Measurements from ENCODE around the gene AMOT.
"Not testable (repeated sequence)": the region's sequence is repeated elsewhere in the genome, so short reads cannot be mapped to it uniquely, and the experiment has no call there.

Gene AMOT, protein sequence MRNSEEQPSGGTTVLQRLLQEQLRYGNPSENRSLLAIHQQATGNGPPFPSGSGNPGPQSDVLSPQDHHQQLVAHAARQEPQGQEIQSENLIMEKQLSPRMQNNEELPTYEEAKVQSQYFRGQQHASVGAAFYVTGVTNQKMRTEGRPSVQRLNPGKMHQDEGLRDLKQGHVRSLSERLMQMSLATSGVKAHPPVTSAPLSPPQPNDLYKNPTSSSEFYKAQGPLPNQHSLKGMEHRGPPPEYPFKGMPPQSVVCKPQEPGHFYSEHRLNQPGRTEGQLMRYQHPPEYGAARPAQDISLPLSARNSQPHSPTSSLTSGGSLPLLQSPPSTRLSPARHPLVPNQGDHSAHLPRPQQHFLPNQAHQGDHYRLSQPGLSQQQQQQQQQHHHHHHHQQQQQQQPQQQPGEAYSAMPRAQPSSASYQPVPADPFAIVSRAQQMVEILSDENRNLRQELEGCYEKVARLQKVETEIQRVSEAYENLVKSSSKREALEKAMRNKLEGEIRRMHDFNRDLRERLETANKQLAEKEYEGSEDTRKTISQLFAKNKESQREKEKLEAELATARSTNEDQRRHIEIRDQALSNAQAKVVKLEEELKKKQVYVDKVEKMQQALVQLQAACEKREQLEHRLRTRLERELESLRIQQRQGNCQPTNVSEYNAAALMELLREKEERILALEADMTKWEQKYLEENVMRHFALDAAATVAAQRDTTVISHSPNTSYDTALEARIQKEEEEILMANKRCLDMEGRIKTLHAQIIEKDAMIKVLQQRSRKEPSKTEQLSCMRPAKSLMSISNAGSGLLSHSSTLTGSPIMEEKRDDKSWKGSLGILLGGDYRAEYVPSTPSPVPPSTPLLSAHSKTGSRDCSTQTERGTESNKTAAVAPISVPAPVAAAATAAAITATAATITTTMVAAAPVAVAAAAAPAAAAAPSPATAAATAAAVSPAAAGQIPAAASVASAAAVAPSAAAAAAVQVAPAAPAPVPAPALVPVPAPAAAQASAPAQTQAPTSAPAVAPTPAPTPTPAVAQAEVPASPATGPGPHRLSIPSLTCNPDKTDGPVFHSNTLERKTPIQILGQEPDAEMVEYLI

GRCh38 chrX:112840382-112841113 is at the start of gene AMOT:
Gene AMOT, minus strand, starts transcription at chrX:112840831. Its CDS starts 17,705 bp downstream, at chrX:112823126.
- peak; percentile 58 for DNase-seq

- no peak for DNase-seq
Observed at GRCh38 chrX:112889400-112889799, 48.8 kb upstream of the AMOT start.

DNA sequence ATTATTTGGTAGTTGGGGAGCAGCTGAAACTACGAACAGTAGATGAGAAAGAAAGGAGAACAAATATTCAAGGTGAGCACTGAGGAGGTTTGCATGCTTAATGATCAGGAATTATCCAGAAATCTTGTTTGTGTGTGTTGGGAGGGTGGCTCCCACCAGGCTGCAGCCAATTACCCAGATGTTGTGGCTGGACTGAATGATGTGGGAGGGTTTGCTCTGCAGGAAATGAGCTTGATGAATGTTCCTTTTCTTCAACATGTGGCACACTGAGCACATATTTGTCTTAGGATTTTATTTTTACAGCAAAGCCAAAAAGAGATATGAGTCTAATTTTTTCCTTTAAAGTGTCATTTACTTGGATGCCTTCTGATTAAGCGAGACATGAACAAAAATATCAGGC is 48.3 kb upstream of the AMOT start:
- no peak for DNase-seq

DNA sequence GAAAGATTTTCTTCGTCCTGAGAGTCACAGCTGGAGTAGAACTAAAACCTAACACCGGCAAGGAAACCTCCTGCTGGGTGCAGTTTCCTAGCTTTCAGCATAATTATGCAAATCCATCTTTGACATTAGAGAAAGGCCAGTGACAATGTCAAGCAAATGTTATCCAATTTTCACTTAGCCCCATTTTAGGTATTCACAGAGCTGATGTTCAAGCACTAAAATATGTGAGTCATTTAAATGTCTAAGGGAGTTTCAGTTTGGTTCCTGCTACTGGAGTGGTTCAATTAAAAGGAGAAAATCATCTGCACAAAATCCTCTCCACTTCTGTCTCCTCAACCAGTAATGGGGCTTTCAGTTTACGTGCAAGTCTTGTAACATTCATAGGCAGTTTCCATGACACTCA is 37.1 kb upstream of the AMOT start:
- DNase-seq, result no peak

- no peak for DNase-seq
Observed at GRCh38 chrX:112874614-112875013, 34.0 kb upstream of the AMOT start.

GRCh38 chrX:112874175-112874574 is 33.5 kb upstream of the AMOT start:
- DNase-seq, result no peak

DNA sequence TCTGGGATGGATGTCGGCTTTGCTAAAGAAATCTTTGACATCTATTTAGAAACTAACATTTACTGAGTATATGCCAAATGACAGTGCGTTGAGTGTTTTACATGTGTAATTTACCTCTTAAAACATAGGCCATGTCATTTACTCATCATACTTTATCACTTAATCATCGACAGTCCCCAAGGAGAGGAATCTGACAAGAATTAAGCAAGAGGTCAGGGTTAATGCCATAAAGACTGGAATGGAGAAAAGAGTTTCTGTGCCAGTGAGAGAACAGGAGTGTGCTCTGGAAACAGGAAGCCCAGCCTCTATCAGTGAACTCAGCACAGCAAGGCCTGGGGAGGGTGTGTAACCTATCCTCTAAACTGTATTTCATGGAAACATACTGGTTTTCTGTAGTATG is 28.0 kb upstream of the AMOT start:
- DNase-seq, result no peak

GRCh38 chrX:112867570-112867969 is 26.9 kb upstream of the AMOT start:
- no peak for DNase-seq

- DNase-seq, result no peak
Observed at GRCh38 chrX:112866175-112866574, 25.5 kb upstream of the AMOT start.

GRCh38 chrX:112865464-112866025 is 24.9 kb upstream of the AMOT start:
- DNase-seq, result no peak

- DNase-seq, result no peak
Observed at GRCh38 chrX:112863850-112864249, 23.2 kb upstream of the AMOT start.

DNA sequence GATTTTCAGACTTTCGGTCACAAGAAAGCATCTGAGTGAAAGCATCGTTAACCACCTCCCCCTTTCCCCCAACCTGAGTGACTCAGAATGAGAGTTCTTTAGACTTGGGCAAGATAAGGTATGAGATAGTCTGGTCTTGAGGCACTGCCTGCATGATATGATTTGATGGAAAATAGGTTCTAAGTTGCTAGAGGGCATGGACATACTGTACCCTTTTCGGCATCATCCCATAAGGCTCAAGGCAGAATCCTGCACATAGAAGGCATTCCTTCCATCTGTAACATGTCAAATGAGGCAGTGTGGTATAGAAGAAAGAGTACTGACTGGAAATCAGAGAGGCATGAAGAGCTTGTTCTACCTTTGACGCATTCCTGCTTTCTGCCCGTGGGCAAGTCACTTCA is 16.8 kb upstream of the AMOT start:
- DNase-seq, result no peak

DNA sequence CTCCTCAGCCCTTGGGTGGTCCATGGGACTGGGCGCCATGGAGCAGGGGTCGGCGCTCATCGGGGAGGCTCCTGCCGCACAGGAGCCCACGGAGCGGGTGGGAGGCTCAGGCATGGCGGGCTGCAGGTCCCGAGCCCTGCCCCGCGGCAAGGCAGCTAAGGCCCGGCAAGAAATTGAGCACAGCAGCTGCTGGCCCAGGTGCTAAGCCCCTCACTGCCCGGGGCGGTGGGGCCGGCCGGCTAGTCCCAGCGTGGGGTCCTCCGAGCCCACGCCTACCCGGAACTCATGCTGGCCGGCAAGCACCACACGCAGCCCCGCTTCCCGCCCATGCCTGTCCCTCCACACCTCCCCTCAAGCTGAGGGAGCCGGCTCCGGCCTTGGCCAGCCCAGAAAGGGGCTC is 14.3 kb upstream of the AMOT start:
- DNase-seq, result not testable (repeated sequence)

- DNase-seq, result no peak
Observed at GRCh38 chrX:112852851-112853250, 12.2 kb upstream of the AMOT start.

GRCh38 chrX:112851806-112852205 is 11.2 kb upstream of the AMOT start:
- DNase-seq, result no peak

DNA sequence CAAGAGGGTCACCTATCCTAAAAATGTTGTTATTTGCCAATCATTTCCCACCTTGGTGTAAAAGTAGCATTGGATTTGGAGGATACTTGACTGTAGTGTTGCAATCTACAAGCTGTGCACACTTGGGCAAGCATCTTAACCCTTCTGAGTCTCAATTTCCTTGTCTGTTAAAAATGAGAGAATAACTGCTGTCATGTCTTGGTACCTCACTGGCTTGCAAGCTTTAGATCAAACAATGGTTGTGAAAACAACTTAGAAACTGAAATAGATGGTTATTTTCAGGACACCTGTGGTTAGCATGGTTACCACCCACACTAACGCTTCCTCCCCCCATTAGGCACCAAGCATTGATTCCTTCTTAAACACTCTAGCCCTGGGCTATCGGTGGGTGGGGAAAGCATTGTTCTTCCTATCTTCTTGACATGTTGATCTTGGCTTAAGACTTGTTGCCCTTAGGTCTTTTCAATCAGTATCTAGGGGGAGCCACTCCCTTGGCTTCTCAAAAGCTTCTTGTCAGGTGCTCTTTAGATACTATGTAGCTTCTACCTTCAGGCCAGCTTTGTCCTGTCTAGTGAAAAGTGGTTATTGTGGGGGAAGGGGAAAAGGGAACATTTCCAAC is 10.6 kb upstream of the AMOT start:
- DNase-seq, result no peak

DNA sequence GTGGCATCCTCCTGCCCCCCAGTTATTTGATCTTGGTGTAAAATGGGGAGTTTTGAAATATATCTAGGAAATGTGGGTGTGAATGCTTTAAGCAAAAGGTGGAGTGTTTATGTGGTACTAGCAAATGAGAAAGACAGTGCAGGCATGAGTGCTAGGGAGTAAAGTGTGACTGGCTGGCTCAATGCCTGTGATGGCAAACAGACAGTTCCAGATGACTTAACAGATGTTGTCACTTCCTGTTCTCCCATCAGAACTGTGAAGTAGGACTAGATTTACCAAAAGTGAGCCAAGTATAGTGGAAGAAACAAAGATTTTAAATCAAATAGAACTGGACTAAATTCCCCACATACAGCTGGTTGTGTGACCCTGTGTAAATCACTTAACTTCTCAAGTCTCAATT is 8.4 kb upstream of the AMOT start:
- DNase-seq, result no peak

DNA sequence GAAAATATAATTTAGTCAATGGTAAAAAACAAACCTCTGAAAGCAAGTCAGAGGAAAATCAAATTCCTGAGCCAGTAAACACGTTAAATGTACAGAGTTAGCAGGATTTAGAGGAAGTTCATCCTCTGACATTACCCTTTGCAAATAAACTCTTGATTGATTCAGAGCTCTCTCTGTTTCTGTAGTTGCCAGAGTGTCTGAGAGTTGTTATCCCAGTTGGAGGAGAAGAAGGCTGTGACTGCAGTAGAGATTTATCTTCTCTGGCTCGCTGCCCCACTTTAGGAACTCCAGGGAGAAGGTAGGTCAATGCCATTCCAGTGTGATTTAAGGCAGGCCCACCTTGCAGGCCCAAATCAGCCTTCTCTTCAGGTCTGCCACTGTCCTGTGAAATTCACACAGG is 6.2 kb upstream of the AMOT start:
- DNase-seq, result no peak

- DNase-seq, result no peak
Observed at GRCh38 chrX:112846187-112846586, 5.6 kb upstream of the AMOT start.

GRCh38 chrX:112844250-112844649 is 3.6 kb upstream of the AMOT start:
- no peak for DNase-seq

DNA sequence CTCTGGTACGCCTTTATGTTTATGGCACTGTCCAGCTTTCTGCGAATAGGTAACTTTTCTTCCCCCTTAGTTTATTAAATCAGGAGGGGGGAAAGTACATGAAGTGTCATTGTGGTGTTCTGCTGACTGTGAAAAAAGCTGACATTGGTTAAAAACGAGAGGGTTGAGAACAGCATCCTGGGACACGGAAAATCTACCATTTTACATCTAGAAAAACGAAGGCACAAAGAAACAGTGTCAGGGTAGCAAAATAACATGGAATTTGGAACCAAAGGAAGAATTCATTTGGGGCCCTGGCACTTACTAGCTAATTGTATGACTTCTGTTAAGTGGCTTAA is 1.2 kb upstream of the AMOT start:
- DNase-seq, result no peak

- peak; percentile 84 for DNase-seq
Observed at GRCh38 chrX:112841114-112841819, 636 bp upstream of the AMOT start.

All from CD4-positive, alpha-beta T cell treated with Interferon gamma for 1 hour (primary cell).